ENCODE results near the gene B4GALT1.

DNA sequence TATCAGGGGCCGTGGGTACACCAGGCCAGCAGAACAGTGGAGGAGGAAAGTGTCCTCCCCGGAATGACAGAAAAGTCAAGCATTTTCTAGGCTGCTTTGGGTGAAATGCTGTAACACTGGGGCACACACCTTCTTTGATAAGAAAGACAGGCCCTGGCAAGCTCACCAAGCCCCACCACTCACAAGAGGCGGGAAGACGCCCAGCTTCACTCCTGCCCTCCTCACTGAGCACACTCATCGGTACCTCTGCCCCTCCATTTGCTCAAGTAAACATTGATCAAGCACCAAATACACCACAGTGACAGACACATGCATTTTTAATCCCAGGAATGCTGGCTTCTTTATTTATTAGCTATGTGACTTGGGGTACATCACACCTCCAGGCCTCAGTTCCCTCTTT, 43.1 kb downstream of the B4GALT1 start:
- TF ChIP-seq POLR2A (IDR thresholded peaks at IDR 0.05; ENCODE audit: low read length) (no peak), GATA1 (IDR thresholded peaks at IDR 0.05; ENCODE audit: low read depth, low read length) (no peak)
